Epithelial cell of proximal tubule (primary cell): ENCODE measurements around the gene HOXB4. TPM values are rescaled to one million over a fixed set of nuclear protein-coding genes. Genes with fewer than 3 reads are reported as not detected.

ENCODE experiments used
- DNase-seq: peaks from one replicate; pipeline ENCODE4 v3.0.0-alpha.2; 2011; ENCODE audit warnings: low read depth
- H3K4me3 ChIP-seq: 2 replicates; pipeline ENCODE4 v1.5.1; 2011; ENCODE audit warnings: low read depth, mild to moderate bottlenecking, low read length
- CTCF ChIP-seq: conservative IDR thresholded peaks from 2 replicates; pipeline ENCODE4 v1.5.1; 2012; ENCODE audit warnings: low read depth, mild to moderate bottlenecking, low read length
- total RNA-seq: library from RNA; depleted of rRNA; stranded (reverse); fragments of >200 nt; gene quantifications from 2 replicates; pipeline ENCODE4 v1.2.3, GENCODE V29; 2015

The HOXB4 gene
- total RNA-seq, 1 donor from 2014 or later = 5.7 TPM

GRCh38 chr17:48558057-48558830 lies 19.9 kb downstream of the HOXB4 start:
- H3K4me3 ChIP-seq = peak overlapping the region; percentile 31
- DNase-seq = no peak
- no peak for TF ChIP-seq CTCF

GRCh38 chr17:48556576-48557401 lies 21.4 kb downstream of the HOXB4 start:
- peak overlapping the region; percentile 50 for H3K4me3 ChIP-seq
- no peak for DNase-seq
- TF ChIP-seq CTCF = no peak

- DNase-seq = no peak
- no peak for TF ChIP-seq CTCF
- H3K4me3 ChIP-seq = peak overlapping the region; percentile 50
Measured at GRCh38 chr17:48556229-48556575, 21.9 kb downstream of the HOXB4 start.

- DNase-seq = no peak
- H3K4me3 ChIP-seq = peak overlapping the region; percentile 50
- TF ChIP-seq CTCF = no peak
Measured at GRCh38 chr17:48555258-48556228, 22.6 kb downstream of the HOXB4 start.

- DNase-seq = no peak
- peak overlapping the region; percentile 50 for H3K4me3 ChIP-seq
- no peak for TF ChIP-seq CTCF
Measured at GRCh38 chr17:48554412-48555257, 23.5 kb downstream of the HOXB4 start.

GRCh38 chr17:48553826-48554225 lies 24.3 kb downstream of the HOXB4 start:
- peak overlapping the region; percentile 50 for H3K4me3 ChIP-seq
- no peak for DNase-seq
- TF ChIP-seq CTCF = no peak
